T47D (cell line): ENCODE measurements around the gene MAST3.

Experiments used
- DNase-seq, 2 experiments: peaks; one replicate each; pipeline versions ENCODE4 v3.0.0 to v3.0.0-alpha.2; 2011 to 2012; ENCODE audit warnings: low read depth in 1 of 2, low spot score in 1 of 2
- JUND ChIP-seq: IDR thresholded peaks from 2 replicates; pipeline ENCODE4 v1.6.1; 2012; ENCODE audit warnings: low read depth
- in situ Hi-C: cut with HindIII; loops from 2 replicates; pipeline ENCODE4 v1.10.0; 2016; ENCODE audit warnings: low sequenced_read_pairs, low pct_unique_long_range_greater_than_20kb

The MAST3 gene

DNA sequence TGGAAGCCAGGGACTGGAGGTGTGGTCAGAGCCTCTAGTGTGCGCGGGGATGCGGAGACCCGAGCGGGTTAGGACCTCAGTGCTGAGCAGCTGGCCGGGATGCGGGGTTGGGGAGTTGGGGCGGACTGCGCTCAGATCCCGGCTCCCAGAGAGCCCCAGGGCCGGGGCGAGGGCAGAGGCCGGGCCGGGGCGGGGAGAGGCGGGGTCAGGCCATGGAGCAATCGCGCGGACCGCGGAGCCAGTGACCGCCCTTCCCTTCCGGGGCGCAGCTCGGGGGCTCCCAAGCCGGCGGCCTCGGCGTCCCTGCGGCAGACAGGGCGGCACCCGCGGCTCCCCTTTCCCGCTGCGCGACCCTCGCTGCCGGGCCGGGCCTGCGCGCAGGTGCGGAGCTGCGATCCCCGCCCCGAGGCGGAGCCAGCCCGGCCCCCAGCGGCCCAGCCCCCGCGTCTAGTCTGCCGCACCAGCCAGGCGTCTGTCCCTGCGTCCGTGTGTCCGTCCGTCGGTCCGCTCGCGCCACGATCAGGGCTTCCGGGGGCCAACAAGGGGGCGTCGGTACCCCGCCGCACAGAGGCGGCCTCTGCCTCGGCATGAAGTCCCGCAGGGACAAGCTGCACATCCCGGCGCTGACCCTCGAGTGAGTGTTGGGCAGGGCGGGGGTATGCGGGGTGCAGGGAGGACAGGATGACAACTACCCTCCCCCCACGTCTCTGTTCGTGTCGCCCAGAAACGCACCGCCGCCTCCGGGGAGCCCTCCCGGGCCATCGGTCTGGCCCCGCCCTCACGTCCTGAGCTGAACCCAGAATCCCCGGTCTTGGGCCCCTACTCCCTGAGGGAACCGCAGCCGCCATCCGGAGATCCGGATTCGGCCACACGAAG lies 12.4 kb downstream of the MAST3 start:
- TF ChIP-seq JUND: no peak
- in situ Hi-C loops: no loop called here
- peak in 1 of 2 experiments; percentile 48 for DNase-seq

DNA sequence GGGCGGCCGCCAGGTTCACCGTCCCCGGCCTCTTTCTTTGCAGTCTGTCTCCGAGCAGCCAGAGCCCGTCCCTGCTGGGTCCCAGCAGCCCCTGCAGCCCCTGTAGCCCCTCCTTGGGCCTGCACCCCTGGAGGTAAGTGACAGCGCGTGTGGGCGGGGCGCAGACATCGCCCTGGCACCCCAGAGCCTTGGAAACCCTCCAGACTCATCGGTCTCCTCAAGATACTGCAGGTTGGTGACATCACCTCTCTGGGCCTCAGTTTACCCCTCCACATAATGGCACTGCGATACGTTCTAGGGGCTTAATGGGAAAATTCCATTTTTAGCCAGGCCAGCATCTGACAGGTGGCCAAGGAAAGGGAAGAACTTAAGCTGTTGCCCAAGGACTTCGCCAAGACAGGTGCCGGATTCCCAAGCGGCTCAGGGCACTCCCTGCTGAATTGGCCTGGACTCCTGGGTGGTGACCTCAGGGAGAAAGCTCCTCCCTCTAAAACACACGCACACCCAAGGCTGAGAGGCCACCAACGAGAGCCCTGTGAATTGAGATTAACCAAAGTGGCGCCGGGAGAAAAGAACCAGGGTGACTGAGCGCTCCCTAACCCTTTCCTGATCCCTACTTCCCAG lies 13.1 kb downstream of the MAST3 start:
- DNase-seq: no peak
- in situ Hi-C loops: no loop called here
- no peak for TF ChIP-seq JUND

DNA sequence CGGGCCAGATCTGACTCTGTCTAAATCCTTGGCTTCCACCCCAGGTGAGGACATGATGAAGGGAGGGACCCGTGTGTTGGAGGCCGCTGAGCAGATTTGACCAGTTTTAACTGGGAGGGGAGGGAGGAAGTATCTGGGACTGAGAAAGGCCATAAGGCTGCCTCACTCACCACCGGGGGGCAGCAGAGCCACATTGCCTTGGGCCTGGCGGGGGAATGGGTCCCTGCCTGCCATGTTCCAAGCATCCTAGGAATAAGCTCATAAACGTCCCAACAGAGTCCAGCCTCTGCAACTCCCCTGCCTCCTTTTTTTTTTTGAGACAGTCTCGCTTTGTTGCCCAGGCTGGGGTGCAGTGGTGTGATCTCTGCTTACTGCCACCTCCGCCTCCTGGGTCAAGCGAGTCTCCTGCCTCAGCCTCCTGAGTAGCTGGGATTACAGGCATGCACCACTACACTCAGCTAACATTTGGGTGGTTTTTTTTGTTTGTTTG lies 15.5 kb downstream of the MAST3 start:
- DNase-seq: peak; percentile 73 to 81
- in situ Hi-C loops: no loop called here
- no peak for TF ChIP-seq JUND

DNA sequence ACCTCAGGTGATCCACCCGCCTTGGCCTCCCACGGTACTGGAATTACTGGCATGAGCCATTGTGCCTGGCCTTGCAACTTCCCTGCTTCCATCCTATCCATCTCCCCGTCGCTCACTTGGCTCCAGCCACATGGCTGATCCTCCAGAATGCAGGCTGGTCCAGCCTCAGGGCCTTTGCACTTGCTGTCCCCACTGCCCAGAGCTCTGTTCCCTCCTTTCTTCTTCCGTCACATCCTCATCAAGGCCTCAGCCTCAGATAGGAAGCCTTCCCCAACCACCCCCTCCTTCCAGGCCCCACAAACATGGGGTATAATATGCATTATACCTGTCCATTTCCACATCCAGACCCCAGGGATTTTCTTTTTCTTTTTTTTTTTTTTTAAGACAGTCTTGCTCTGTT lies 16.2 kb downstream of the MAST3 start:
- TF ChIP-seq JUND: no peak
- no peak for DNase-seq
- in situ Hi-C loops: no loop called here

DNA sequence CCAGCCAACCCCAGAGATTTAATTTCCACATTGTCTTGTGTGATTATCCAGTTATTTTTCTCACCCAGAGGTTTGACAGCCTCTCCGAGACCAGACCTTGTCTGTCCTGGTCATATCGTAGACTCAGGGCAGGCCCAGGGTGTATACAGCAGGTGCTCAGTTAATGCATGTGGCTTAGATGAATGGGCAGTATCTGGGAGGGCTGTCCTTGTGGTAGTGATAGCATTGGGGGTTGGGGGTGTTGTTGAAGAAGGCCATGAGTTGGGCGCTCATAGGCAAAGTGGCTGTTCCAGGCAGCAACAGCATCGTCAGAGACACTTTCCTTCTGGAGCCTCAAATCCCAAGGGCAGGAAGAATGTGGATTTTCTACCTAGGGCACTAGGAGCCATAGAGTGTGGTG lies 16.9 kb downstream of the MAST3 start:
- in situ Hi-C loops: no loop called here
- no peak for DNase-seq
- TF ChIP-seq JUND: no peak

DNA sequence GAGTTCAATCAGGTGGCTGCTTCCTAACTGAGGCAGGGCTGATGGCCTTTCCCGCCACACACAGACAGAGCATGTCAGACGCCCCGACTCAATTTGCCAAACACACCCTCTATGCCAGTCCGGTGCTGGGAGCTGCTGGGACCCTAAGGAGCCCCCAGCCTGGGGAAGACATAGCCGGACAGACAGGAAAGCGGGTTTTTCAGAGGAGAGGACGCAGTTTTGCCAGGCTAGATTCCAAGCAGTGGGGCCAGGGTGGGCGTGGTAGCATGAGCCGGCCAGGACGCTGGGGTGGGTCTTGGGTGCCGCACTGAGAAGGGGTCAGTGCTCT lies 19.8 kb downstream of the MAST3 start:
- in situ Hi-C loops: no loop called here
- DNase-seq: no peak
- TF ChIP-seq JUND: no peak

DNA sequence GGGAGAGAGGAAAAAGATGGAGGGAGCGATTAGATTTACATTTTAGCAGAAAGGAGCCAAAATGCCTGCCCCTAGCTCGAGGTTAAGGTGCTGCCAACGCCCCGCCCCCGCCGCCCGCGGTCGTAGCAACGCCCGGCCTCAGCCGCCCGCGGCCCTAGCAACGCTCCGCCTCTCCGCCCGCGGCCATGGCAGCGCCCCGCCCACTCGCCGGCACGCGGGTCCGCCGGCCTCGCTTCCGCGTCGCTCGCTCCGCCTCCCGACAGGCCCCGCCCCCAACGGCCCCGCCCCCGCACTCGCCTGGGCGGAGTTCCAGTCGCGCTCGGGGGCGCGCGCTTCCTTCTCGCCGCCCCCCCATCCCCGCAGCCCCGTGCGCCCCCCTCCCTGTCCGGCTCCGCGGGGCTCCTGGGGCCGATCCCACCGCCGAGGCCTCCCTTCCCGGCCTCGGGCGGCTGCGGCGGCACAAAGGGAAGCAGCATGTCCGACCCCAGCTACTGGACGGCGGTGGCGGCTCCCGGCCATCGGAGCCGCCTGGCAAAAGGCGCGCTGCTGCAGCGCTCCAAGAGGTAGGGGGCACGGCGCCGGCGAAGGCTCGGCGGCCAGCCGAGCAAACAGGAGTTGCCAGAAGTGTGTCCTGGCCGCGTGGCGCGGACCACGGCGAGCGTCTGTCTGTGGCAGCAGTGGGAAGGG lies 20.3 kb downstream of the MAST3 start:
- DNase-seq: peak; percentile 65 to 67
- no peak for TF ChIP-seq JUND
- in situ Hi-C loops: no loop called here

DNA sequence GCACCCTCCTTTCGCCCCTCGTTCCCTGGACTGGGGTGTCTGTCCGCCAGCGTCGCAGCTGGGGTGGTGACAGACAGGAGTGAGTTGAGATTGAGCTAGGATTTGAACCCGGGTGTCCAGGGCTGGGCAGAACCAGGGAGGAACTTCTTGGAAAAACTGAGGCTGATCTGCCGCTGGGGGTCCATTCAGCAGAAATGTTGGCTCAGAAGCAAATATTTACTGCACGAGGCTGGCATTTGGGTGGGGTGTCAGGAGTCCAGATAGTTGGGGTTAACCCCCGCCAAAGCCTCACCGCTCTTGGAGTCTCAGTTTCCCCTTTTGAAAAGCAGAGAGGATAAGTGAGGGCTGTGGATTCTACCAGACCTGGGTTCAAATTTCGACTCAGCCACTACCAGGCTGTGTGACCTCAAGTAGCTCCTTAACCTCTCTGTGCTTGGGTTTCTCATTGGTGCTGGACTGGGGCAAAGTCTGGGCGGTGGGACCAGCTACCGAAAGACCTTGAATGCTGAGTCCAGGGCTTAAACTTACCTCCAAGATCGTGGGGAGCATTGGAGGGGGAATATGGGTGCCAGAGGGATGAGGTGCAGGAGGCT lies 20.9 kb downstream of the MAST3 start:
- in situ Hi-C loops: no loop called here
- no peak for TF ChIP-seq JUND
- no peak for DNase-seq

DNA sequence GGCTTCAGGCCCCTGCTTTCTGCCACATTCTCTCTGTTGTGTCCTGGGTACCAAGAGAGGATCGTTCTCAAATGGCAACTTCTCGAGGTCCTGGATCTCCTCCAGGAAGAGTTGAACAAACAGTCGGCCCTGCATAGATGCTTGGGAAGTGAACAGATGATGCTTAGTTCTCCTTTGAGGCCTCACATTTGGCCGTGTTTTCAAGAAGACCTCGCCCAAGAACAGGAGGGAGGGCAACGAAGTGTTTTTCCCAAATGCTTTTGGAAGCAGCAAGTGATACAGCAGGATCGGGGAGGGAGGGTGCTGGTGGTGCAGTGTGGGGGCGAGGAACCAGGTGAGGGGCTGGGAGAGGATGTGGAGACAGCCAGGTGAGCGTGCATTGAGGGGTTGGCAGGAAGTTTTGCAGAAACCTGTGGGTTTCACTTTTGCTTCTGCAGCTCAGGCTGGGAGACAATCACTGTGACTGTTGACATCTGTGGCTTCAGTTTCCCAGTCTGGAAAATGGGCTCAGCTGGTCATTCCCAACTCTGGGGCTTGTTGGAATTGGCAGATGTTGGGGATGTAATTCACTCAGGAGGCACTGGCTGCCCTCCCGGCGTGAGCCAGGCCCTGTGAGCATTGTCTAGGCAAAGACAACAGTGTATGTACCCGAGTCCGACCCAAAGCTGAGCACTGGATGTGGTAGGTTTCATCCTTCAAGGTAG lies 21.6 kb downstream of the MAST3 start:
- in situ Hi-C loops: no loop called here
- TF ChIP-seq JUND: no peak
- DNase-seq: no peak

DNA sequence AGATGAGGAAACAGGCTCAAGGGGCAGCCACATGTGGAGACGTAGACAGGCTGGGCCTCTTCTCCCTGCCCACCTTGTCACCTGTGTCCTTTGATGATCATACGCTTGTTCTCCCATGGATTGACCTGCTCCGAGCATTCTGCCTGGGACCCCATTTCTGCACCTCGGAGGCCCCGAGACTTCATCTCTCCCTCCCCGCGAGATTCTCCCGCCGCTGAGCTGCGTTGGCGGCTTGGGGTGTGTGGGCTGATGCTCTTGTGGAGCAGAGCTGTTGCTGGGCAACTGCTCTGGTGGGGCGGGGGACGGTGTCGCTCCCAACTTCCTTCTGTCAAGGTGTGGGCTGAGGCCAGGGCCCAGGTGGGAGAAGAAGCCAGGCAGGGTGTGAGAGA lies 22.1 kb downstream of the MAST3 start:
- no peak for TF ChIP-seq JUND
- DNase-seq: no peak
- in situ Hi-C loops: no loop called here

DNA sequence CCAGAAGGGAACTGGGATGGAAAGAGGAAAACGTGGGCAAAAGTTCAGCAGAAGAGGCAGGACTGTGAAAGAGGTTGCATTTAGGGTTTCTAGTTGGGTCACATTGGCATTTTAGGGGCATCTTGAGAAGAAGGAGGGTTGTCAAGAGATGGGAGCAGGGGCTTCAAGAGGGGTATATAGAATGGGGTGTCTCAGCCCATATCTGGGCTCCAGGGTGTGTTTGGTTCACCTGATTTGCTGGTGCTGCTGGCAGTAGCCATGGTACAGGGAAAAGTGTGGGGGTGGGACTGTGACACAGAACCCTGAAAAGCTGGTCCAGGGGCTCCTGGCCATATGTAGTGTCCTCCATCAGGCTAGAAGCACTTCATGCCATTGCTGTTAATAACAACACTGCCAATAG lies 22.5 kb downstream of the MAST3 start:
- in situ Hi-C loops: no loop called here
- DNase-seq: no peak
- TF ChIP-seq JUND: no peak

DNA sequence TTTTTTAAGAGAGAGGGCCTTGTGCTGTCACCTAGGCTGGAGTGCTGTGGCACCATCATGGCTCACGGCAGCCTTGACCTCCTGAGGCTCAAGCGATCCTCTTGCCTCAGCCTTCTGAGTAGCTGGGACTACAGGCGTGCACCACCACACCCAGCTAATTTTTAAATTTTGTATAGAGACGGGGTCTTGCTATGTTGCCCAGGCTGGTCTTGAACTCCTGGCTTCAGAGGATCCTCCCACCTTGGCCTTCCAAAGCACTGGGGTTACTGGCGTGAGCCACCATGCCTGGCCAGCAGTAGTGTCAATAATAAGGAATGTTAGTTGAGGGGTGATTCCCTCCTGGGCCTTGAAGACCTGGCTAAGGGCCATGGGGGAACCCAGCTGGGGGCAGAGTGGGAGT lies 23.6 kb downstream of the MAST3 start:
- no peak for TF ChIP-seq JUND
- in situ Hi-C loops: no loop called here

More for the DNA sequence above, 23.6 kb downstream of the MAST3 start:
- no peak for DNase-seq
